ENCODE data around the gene RNF113B.

Gene RNF113B

DNA sequence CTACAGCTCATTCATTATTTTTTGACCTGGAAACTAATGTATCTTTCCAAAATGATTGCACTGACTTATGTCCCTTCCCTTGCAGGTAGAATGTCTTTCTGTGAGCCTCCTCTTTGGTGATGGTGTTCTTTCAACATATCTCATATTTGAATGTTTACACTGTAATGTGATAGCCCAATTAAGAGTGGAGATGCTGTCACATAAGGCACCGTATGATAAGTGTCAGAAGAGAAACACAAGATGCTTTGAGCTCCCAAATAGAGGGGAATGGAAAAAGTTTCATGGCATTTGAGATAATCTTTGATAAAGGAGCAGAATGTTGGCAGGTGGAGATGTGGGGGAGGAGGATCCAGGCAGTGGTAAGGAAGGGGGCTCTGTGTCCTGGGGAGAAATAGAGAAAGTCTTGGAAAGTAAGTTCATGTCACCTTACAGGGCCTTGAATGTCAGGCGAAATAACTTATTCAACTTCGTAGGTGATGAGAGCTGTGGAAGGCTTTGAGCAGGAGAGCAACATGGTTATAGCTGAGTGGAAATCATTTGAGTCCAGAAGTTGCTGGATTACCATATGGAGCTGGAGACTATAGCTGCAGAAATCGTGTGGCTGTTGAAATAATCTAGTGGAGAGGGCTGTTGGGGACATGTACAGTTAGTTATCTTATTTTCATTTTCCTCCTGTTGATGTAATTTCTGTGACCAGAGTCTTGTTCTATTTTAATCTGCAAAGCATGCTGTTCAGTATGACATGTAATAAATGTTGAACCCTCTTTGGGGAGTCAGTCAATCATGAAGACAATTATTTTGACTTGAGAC lies 10.3 kb upstream of the RNF113B start:
- Histone ChIP-seq H3K27me3 (ENCODE audit: insufficient read depth, insufficient read length) (no peaks in the 10 kb centered on the region), H3K36me3 (ENCODE audit: insufficient read depth, insufficient read length, low read length) (no peaks in the 10 kb centered on the region), H3K9me3 (ENCODE audit: insufficient read depth, low read length) (no peaks in the 10 kb centered on the region), H3K4me3 (ENCODE audit: insufficient read length, low read depth) (no peak overlapping the region), H3K9ac (ENCODE audit: insufficient read length, low read depth) (no peak overlapping the region), H3K4me1 (ENCODE audit: insufficient read depth, insufficient read length) (no peaks in the 10 kb centered on the region)
- no peak for DNase-seq (ENCODE audit: low read depth, low spot score)
- TF ChIP-seq SUZ12 (IDR thresholded peaks at IDR 0.05; ENCODE audit: extremely low read depth, insufficient read depth, insufficient read length), result no peak
- no peak for TF ChIP-seq ZNF274 (IDR thresholded peaks at IDR 0.05; ENCODE audit: low read depth, low read length)
- TF ChIP-seq YY1 (IDR thresholded peaks at IDR 0.05; ENCODE audit: insufficient read depth, insufficient read length), result no peak

DNA sequence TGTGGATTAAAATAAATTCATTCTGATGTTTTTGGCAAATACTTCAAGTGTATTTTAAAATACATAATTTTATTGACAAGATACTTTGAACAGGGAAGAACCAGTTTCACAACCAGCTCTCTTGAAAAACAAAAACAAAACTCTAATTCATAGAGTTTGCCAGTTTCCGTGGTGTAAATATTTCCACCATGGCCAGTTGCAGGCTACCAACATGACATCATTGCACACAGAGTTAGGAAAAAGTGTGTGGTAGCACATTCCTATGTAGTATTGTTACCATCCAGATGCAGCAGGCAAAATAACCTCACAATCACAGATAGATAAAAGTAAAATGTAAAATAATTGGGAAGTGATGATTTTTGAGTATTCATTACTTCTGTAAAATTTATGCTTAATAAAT lies 7.7 kb upstream of the RNF113B start:
- H3K36me3 ChIP-seq (ENCODE audit: insufficient read depth, insufficient read length, low read length), result no peaks in the 10 kb centered on the region
- no peaks in the 10 kb centered on the region for H3K4me1 ChIP-seq (ENCODE audit: insufficient read depth, insufficient read length)
- no peak for DNase-seq (ENCODE audit: low read depth, low spot score)
- H3K9ac ChIP-seq (ENCODE audit: insufficient read length, low read depth), result no peak overlapping the region
- H3K27me3 ChIP-seq (ENCODE audit: insufficient read depth, insufficient read length), result no peaks in the 10 kb centered on the region
- no peak for TF ChIP-seq ZNF274 (IDR thresholded peaks at IDR 0.05; ENCODE audit: low read depth, low read length)
- TF ChIP-seq YY1 (IDR thresholded peaks at IDR 0.05; ENCODE audit: insufficient read depth, insufficient read length), result no peak
- no peak for TF ChIP-seq SUZ12 (IDR thresholded peaks at IDR 0.05; ENCODE audit: extremely low read depth, insufficient read depth, insufficient read length)
- no peaks in the 10 kb centered on the region for H3K9me3 ChIP-seq (ENCODE audit: insufficient read depth, low read length)
- H3K4me3 ChIP-seq (ENCODE audit: insufficient read length, low read depth), result no peak overlapping the region

DNA sequence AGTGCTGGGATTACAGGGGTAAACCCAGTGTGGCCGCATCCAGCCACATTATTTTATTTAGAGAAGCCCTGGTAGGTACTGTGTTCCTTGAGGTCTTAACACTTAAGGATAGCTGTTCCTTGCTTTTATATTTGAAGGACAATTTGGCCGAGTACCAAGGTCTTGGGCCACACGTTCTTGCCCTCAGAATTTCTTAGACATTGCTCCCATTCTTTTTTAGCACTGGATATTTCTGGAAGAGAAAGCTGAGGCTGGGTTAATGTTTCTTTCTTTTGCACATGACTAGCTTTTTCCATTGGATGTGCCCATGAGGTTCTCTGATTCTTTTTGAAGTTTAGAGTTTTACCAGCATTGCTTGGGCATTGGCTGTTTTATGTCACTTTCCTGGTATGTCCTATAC lies 5.5 kb upstream of the RNF113B start:
- H3K9me3 ChIP-seq (ENCODE audit: insufficient read depth, low read length), result no peaks in the 10 kb centered on the region; the same call in 1 of the 2 replicates
- H3K4me3 ChIP-seq (ENCODE audit: insufficient read length, low read depth), result no peak overlapping the region
- DNase-seq (ENCODE audit: low read depth, low spot score), result no peak
- no peaks in the 10 kb centered on the region for H3K36me3 ChIP-seq (ENCODE audit: insufficient read depth, insufficient read length, low read length)
- no peaks in the 10 kb centered on the region for H3K27me3 ChIP-seq (ENCODE audit: insufficient read depth, insufficient read length)
- no peak overlapping the region for H3K9ac ChIP-seq (ENCODE audit: insufficient read length, low read depth)
- TF ChIP-seq YY1 (IDR thresholded peaks at IDR 0.05; ENCODE audit: insufficient read depth, insufficient read length), result no peak
- no peak for TF ChIP-seq ZNF274 (IDR thresholded peaks at IDR 0.05; ENCODE audit: low read depth, low read length)
- TF ChIP-seq SUZ12 (IDR thresholded peaks at IDR 0.05; ENCODE audit: extremely low read depth, insufficient read depth, insufficient read length), result no peak
- no peaks in the 10 kb centered on the region for H3K4me1 ChIP-seq (ENCODE audit: insufficient read depth, insufficient read length)

DNA sequence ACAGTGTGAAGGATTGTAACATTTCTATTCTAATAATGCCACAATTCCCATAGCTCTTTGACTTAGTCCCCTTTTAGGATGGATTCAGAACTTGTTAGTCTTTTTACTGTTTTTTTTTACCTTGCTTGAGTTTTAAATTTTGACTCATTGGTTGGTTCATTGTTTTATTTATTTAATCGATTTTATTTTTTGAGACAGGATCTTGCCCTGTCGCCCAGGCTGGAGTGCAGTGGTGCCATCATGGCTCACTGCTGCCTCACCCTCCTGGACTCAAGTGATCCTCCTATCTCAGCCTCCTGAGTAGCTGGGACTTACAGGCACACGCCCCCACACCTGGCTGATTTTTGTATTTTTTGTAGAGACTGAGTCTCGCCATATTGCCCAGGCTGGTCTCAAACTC lies 5.1 kb upstream of the RNF113B start:
- no peaks in the 10 kb centered on the region; the same call in 1 of the 2 replicates for H3K9me3 ChIP-seq (ENCODE audit: insufficient read depth, low read length)
- H3K4me3 ChIP-seq (ENCODE audit: insufficient read length, low read depth), result no peak overlapping the region
- H3K9ac ChIP-seq (ENCODE audit: insufficient read length, low read depth), result no peak overlapping the region
- no peaks in the 10 kb centered on the region for H3K27me3 ChIP-seq (ENCODE audit: insufficient read depth, insufficient read length)
- H3K4me1 ChIP-seq (ENCODE audit: insufficient read depth, insufficient read length), result no peaks in the 10 kb centered on the region
- TF ChIP-seq YY1 (IDR thresholded peaks at IDR 0.05; ENCODE audit: insufficient read depth, insufficient read length) (no peak), ZNF274 (IDR thresholded peaks at IDR 0.05; ENCODE audit: low read depth, low read length) (no peak), SUZ12 (IDR thresholded peaks at IDR 0.05; ENCODE audit: extremely low read depth, insufficient read depth, insufficient read length) (no peak)
- no peaks in the 10 kb centered on the region for H3K36me3 ChIP-seq (ENCODE audit: insufficient read depth, insufficient read length, low read length)
- no peak for DNase-seq (ENCODE audit: low read depth, low spot score)

DNA sequence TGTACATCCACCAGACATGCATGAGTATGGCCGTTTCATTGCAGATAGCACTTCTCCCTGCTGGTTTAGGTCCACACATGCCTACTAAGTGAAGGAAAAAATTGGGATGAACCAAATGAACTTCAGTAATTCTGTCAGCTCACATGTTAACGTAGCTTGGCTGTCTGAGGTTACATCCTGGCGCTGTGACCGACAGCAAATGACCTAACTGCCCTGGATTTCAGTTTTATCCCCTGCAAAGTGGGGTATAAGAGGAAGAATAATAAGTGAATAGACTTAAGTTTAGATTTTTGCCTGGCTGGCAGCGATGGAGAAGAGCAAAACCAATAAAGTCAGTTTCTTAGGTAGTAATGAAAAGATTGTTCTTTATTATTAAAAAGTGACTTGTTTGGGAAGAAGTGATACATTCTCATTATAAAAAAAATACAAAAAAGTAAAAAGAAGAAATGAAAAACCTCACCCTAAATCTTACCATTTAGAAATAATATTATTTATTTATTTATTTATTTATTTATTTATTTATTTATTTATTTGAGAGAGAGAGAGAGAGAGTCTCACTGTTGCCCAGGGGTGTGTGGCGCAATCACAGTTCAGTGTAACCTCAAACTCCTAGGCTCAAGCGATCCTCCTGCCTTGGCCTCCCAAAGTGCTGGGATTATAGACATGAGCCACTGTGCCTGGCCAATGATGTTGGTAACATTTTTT lies 4.2 kb upstream of the RNF113B start:
- Histone ChIP-seq H3K36me3 (ENCODE audit: insufficient read depth, insufficient read length, low read length) (peaks cover 9% of the 10 kb centered on the region), H3K4me3 (ENCODE audit: insufficient read length, low read depth) (no peak overlapping the region), H3K9me3 (ENCODE audit: insufficient read depth, low read length) (no peaks in the 10 kb centered on the region; the same call in 1 of the 2 replicates), H3K4me1 (ENCODE audit: insufficient read depth, insufficient read length) (peaks cover 3% of the 10 kb centered on the region), H3K27me3 (ENCODE audit: insufficient read depth, insufficient read length) (no peaks in the 10 kb centered on the region), H3K9ac (ENCODE audit: insufficient read length, low read depth) (no peak overlapping the region)
- DNase-seq (ENCODE audit: low read depth, low spot score), result no peak
- TF ChIP-seq SUZ12 (IDR thresholded peaks at IDR 0.05; ENCODE audit: extremely low read depth, insufficient read depth, insufficient read length) (no peak), YY1 (IDR thresholded peaks at IDR 0.05; ENCODE audit: insufficient read depth, insufficient read length) (no peak), ZNF274 (IDR thresholded peaks at IDR 0.05; ENCODE audit: low read depth, low read length) (no peak)

DNA sequence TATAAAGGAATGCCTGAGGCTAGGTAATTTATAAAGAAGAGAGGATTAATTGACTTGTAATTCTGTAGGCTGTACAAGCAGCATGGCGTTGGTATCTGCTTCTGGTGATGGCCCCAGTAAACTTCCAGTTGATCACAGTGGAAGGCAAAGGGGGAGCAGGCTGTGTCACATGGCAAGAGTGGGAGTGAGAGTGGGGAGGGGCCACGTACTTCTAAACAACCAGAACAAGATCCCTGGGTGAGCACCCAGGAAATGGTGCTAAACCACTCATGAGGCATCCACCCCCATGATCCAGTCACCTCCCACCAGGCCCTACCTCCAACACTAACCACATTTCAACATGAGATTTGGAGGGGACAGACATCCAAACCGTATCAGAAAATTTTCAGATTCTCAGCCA lies 3.0 kb upstream of the RNF113B start:
- H3K27me3 ChIP-seq (ENCODE audit: insufficient read depth, insufficient read length), result no peaks in the 10 kb centered on the region
- peaks cover 3% of the 10 kb centered on the region for H3K4me1 ChIP-seq (ENCODE audit: insufficient read depth, insufficient read length)
- DNase-seq (ENCODE audit: low read depth, low spot score), result no peak
- H3K9me3 ChIP-seq (ENCODE audit: insufficient read depth, low read length), result no peaks in the 10 kb centered on the region; the same call in 1 of the 2 replicates
- TF ChIP-seq SUZ12 (IDR thresholded peaks at IDR 0.05; ENCODE audit: extremely low read depth, insufficient read depth, insufficient read length) (no peak), ZNF274 (IDR thresholded peaks at IDR 0.05; ENCODE audit: low read depth, low read length) (no peak), YY1 (IDR thresholded peaks at IDR 0.05; ENCODE audit: insufficient read depth, insufficient read length) (no peak)
- no peak overlapping the region for H3K4me3 ChIP-seq (ENCODE audit: insufficient read length, low read depth)
- no peak overlapping the region for H3K9ac ChIP-seq (ENCODE audit: insufficient read length, low read depth)
- H3K36me3 ChIP-seq (ENCODE audit: insufficient read depth, insufficient read length, low read length), result peaks cover 10% of the 10 kb centered on the region

DNA sequence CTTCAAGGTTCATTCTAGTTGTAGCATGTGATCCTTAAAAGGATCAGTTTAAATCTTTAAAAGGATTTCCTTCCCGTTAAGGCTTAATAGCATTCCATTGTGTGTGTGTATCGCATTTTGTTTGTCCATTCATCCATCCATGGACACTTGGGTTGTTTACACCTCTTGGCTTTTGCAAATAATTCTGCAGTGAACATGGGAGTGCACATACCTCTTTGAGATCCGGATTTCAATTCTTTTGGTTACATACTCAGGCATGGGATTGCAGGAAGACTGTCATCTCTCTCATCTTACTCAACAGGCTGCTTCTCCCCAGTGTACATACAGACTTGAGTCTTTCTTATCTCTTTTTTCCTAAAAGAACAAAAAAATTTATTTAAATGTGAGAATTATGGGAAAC lies 1.2 kb downstream of the RNF113B start:
- Histone ChIP-seq H3K9ac (ENCODE audit: insufficient read length, low read depth) (no peak overlapping the region), H3K27me3 (ENCODE audit: insufficient read depth, insufficient read length) (no peaks in the 10 kb centered on the region), H3K4me3 (ENCODE audit: insufficient read length, low read depth) (no peak overlapping the region), H3K36me3 (ENCODE audit: insufficient read depth, insufficient read length, low read length) (peaks cover 10% of the 10 kb centered on the region), H3K4me1 (ENCODE audit: insufficient read depth, insufficient read length) (peaks cover 14% of the 10 kb centered on the region), H3K9me3 (ENCODE audit: insufficient read depth, low read length) (no peaks in the 10 kb centered on the region; the same call in 1 of the 2 replicates)
- no peak for TF ChIP-seq ZNF274 (IDR thresholded peaks at IDR 0.05; ENCODE audit: low read depth, low read length)
- TF ChIP-seq YY1 (IDR thresholded peaks at IDR 0.05; ENCODE audit: insufficient read depth, insufficient read length), result no peak
- TF ChIP-seq SUZ12 (IDR thresholded peaks at IDR 0.05; ENCODE audit: extremely low read depth, insufficient read depth, insufficient read length), result no peak
- DNase-seq (ENCODE audit: low read depth, low spot score), result no peak
